Measurements from ENCODE around the gene TXK. TPM values are rescaled to one million over a fixed set of nuclear protein-coding genes. Genes with fewer than 3 reads are reported as not detected.

TXK gene
- total RNA-seq, 1 donor from 2014 or later: 0.20 TPM

- no peak for DNase-seq (ENCODE audit: low read depth in 2 of 2)
Observed at GRCh38 chr4:48051078-48051477, 83.0 kb downstream of the TXK start.

GRCh38 chr4:48049483-48049882, 84.6 kb downstream of the TXK start:
- DNase-seq (ENCODE audit: low read depth in 2 of 2): no peak

GRCh38 chr4:48047896-48048295, 86.2 kb downstream of the TXK start:
- DNase-seq (ENCODE audit: low read depth in 2 of 2): no peak

- no peak for DNase-seq (ENCODE audit: low read depth in 2 of 2)
Observed at GRCh38 chr4:48047421-48047844, 86.6 kb downstream of the TXK start.

GRCh38 chr4:48046059-48046458, 88.0 kb downstream of the TXK start:
- no peak for DNase-seq (ENCODE audit: low read depth in 2 of 2)

GRCh38 chr4:48044298-48044697, 89.8 kb downstream of the TXK start:
- DNase-seq (ENCODE audit: low read depth in 2 of 2): no peak

DNA sequence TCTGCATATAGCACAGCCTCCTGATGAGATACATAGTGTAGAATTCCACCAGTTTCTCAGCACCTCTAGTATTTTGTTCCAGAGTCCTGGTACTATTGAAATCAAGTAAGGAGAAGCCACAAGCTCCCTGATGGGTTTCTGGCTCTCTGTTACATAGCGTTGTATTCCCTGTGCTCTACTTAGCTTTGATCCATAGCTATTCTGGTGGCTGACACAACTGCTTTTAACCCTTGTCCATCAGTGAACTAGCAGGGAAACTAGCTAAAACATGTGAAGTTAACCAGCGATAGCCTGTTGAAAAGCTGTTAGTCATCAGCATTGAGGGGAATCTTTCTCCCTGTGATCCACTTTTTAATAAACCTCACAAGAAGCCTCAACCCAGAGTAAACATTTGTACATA, 90.5 kb downstream of the TXK start:
- DNase-seq (ENCODE audit: low read depth in 2 of 2): no peak

- DNase-seq (ENCODE audit: low read depth in 2 of 2): no peak
Observed at GRCh38 chr4:48042979-48043461, 91.0 kb downstream of the TXK start.

- no peak for DNase-seq (ENCODE audit: low read depth in 2 of 2)
Observed at GRCh38 chr4:48041535-48042137, 92.4 kb downstream of the TXK start.

GRCh38 chr4:48039561-48039960, 94.5 kb downstream of the TXK start:
- no peak for DNase-seq (ENCODE audit: low read depth in 2 of 2)

- DNase-seq (ENCODE audit: low read depth in 2 of 2): no peak
Observed at GRCh38 chr4:48038666-48039065, 95.4 kb downstream of the TXK start.

- no peak for DNase-seq (ENCODE audit: low read depth in 2 of 2)
Observed at GRCh38 chr4:48037117-48037462, 97.0 kb downstream of the TXK start.

GRCh38 chr4:48035952-48036351, 98.1 kb downstream of the TXK start:
- no peak for DNase-seq (ENCODE audit: low read depth in 2 of 2)

DNA sequence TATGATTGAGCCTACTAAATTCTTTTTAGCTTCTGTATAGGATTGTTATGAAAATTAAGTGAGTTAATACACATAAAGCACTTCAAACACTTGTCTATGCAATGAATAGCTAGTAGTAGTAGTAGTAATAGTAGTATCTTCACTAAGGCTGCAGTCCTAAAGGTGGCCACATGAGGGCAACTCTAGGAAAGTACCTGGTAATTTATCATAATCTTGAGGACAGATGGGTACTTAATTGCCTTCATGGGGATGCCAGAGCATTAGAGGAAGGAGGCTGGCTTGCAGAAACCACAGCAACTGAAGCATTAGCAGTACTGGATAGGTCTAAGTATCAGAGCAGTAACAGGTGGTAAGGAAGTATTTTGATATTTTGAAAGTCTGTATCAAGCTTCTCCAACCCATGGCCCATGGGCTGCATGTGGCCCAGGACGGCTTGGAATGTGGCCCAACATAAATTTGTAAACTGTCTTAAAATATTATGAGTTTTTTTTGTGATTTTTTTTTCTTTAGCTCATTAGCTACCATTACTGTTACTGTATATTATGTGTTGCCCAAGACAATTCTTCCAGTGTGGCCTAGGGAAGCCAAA, 100.1 kb downstream of the TXK start:
- DNase-seq (ENCODE audit: low read depth in 2 of 2): peak; percentile 30 to 36

GRCh38 chr4:48033412-48033811, 100.6 kb downstream of the TXK start:
- DNase-seq (ENCODE audit: low read depth in 2 of 2): no peak

GRCh38 chr4:48032721-48033120, 101.3 kb downstream of the TXK start:
- no peak for DNase-seq (ENCODE audit: low read depth in 2 of 2)

GRCh38 chr4:48031802-48032525, 102.1 kb downstream of the TXK start:
- no peak for DNase-seq (ENCODE audit: low read depth in 2 of 2)

- DNase-seq (ENCODE audit: low read depth in 2 of 2): no peak
Observed at GRCh38 chr4:48030470-48030869, 103.6 kb downstream of the TXK start.

- DNase-seq (ENCODE audit: low read depth in 2 of 2): no peak
Observed at GRCh38 chr4:48028696-48029095, 105.4 kb downstream of the TXK start.

- DNase-seq (ENCODE audit: low read depth in 2 of 2): no peak
Observed at GRCh38 chr4:48027653-48028052, 106.4 kb downstream of the TXK start.

- DNase-seq (ENCODE audit: low read depth in 2 of 2): no peak
Observed at GRCh38 chr4:48025005-48025404, 109.0 kb downstream of the TXK start.

DNA sequence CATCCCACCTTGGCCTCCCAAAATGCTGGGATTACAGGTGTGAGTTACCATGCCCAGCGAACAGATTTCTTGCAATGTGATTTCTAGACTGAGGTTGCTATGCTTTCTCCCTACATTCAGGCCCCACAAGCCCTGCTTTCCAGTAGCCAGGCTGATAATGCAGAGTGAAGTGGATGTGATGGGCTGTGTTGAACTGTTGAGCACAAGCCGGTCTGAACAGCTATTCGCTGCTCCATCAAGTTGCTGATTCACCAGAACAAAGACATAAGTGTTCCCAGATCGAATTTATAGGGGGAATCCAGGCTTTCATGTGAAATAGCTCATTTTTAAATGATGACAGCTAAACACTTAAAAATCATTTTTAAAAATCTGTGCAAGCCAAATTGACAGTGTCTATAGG, 109.5 kb downstream of the TXK start:
- DNase-seq (ENCODE audit: low read depth in 2 of 2): no peak

DNA sequence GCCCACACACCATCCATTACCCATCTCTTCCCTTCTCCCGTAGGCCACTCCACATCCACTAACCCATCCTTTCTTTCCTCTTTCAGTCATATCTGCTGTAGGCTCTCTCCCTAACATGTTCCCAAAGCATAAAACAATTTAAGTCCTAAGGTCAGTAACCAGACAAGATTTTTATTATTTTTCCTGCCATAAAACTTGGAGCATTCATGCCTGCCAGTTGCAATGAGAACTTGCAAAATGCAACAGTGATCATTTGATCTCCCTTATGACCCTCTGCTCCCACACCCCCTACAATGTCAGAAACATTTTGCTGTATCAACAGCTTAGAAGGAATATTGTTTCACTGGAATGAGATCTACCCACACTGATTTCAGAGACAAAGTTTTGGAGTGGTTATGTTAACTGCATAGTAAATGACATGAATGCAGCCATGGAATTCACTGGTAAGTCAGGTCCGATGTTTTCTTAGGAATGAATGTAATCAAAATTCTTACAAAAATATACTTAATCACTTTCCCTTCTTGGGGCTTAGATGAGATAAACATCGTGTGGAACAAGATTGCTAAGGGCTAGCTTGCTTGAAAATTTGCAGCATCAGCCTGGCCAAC, 111.8 kb downstream of the TXK start:
- no peak for DNase-seq (ENCODE audit: low read depth in 2 of 2)

Data from lung microvascular endothelial cell (primary cell).